SK-N-SH (cell line): ENCODE measurements around the gene METTL25B.

Source experiments
- POLR2AphosphoS5 ChIP-seq: IDR thresholded peaks from 2 replicates; pipeline ENCODE4 v1.6.1; 2012; ENCODE audit warnings: low read depth, low read length
- RFX5 ChIP-seq: IDR thresholded peaks from 2 replicates; pipeline ENCODE4 v1.6.1; 2012; ENCODE audit warnings: mild to moderate bottlenecking, improper control_type of control experiment, low read length
- TCF12 ChIP-seq: IDR thresholded peaks from 2 replicates; pipeline ENCODE4 v1.4.0; 2012
- TF ChIP-seq, protein P1 (sequence below): fragments of 200-600 bp; sonication (generic); IDR thresholded peaks from 2 replicates; pipeline ENCODE4 v1.6.1; 2017; ENCODE audit warnings: antibody characterized with exemption, mild to moderate bottlenecking, moderate library complexity

DNA sequence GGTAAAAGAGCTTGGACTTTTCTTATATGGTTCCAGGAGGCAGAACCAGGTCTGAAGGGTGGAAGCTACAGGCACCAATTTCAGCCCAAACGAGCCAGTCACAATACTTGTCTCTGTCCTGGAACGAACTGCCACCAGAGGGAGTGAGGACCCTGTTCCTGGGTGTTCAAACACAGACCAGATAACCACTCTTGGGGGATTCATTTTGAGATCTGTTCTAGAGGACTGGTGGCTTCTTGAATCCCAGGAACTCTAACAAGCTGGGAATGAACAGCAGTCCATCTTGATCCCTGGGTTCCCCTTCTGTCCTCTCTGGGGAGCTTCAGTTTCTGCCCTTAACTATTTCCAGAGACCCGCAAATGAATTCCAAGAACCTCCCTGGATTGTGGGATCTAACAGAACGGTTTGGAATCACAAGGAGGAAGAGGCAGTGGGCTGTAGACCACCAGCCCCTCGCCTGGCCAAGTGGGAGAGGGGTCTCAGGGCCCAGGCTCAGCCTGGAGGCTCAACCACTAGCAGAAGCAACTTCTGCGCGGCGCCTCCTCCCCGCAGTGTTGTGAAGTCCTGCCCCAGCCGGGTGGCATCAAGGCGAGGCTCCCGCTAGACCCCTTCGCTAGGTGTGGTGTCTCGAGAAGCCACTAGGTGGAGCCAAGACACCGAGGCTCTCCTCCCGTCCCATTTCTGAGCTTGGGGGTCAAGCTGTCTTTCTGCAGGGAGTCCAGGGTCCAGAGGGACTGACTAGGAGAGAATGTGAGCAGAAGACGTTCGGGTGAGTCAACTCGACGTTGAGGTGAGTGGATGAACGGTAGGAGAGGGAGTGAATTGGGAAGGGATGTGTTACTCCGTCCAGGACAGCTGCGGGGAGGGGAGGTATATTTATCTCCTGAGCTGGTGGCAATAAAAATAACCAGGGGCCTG, 39.0 kb upstream of the METTL25B start:
- peak; percentile 7; the same call in 1 of the 2 replicates for TF ChIP-seq TCF12
- TF ChIP-seq, protein P1, sequence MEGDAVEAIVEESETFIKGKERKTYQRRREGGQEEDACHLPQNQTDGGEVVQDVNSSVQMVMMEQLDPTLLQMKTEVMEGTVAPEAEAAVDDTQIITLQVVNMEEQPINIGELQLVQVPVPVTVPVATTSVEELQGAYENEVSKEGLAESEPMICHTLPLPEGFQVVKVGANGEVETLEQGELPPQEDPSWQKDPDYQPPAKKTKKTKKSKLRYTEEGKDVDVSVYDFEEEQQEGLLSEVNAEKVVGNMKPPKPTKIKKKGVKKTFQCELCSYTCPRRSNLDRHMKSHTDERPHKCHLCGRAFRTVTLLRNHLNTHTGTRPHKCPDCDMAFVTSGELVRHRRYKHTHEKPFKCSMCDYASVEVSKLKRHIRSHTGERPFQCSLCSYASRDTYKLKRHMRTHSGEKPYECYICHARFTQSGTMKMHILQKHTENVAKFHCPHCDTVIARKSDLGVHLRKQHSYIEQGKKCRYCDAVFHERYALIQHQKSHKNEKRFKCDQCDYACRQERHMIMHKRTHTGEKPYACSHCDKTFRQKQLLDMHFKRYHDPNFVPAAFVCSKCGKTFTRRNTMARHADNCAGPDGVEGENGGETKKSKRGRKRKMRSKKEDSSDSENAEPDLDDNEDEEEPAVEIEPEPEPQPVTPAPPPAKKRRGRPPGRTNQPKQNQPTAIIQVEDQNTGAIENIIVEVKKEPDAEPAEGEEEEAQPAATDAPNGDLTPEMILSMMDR = peak; percentile 74
- TF ChIP-seq POLR2AphosphoS5 = no peak
- TF ChIP-seq RFX5 = 0 out of 2 replicates have a peak, but pooled peaks have one; percentile 9
